Stomach (tissue), 9 donors: ENCODE measurements around the gene ASPN. TPM values are rescaled to one million over a fixed set of nuclear protein-coding genes. Genes with fewer than 3 reads are reported as not detected.

Experiments used
- DNase-seq, 2 donors: peaks; one replicate each; pipeline versions ENCODE4 v3.0.0 to v3.0.0-alpha.2; 2013 to 2019
- H3K27ac ChIP-seq, 5 donors: fragments of 200-600 bp in 4 of 5; sonication (generic) in 4 of 5; one replicate each; pipeline ENCODE4 v1.5.1; 2013 to 2019; ENCODE audit warnings: mild to moderate bottlenecking in 1 of 5, moderate library complexity in 1 of 5
- H3K27me3 ChIP-seq, 3 donors: fragments of 200-600 bp; sonication (generic); one replicate each; pipeline ENCODE4 v1.5.1; 2017 to 2019; ENCODE audit warnings: mixed run types in 1 of 3
- H3K36me3 ChIP-seq, 4 donors: fragments of 200-600 bp; sonication (generic); 1 replicate in 3 of 4; 2 replicates in 1 of 4; pipeline ENCODE4 v1.5.1; 2016 to 2019
- H3K4me1 ChIP-seq, 4 donors: fragments of 200-600 bp; sonication (generic); one replicate each; pipeline ENCODE4 v1.5.1; 2016 to 2019
- H3K4me3 ChIP-seq, 4 donors: fragments of 200-600 bp; sonication (generic) in 3 of 4; one replicate each; pipeline ENCODE4 v1.5.1; 2016 to 2019; ENCODE audit warnings: mild to moderate bottlenecking in 1 of 4
- H3K9me3 ChIP-seq, 4 donors: fragments of 200-600 bp; sonication (generic); one replicate each; pipeline ENCODE4 v1.5.1; 2016 to 2019
- CTCF ChIP-seq, 7 experiments: fragments of 450-650 bp in 4 of 7; fragments of 200-600 bp in 3 of 7; sonication (generic) in 3 of 7; IDR thresholded peaks; one replicate each; pipeline ENCODE4 v1.5.1; 2016 to 2019; ENCODE audit warnings: antibody characterized with exemption in 7 of 7, control low read depth in 2 of 7, mild to moderate bottlenecking in 1 of 7
- EP300 ChIP-seq: sonication (generic); formaldehyde crosslinking; IDR thresholded peaks from one replicate; pipeline ENCODE4 v1.6.1; 2017; ENCODE audit warnings: antibody characterized with exemption
- POLR2A ChIP-seq, 4 donors: fragments of 450-650 bp; IDR thresholded peaks; one replicate each; pipeline ENCODE4 v1.6.1; 2016; ENCODE audit warnings: antibody characterized with exemption in 4 of 4, control low read depth in 2 of 4, mild to moderate bottlenecking in 1 of 4, moderate library complexity in 1 of 4
- POLR2AphosphoS5 ChIP-seq, 3 donors: sonication (generic); formaldehyde crosslinking; IDR thresholded peaks; one replicate each; pipeline ENCODE4 v1.6.1; 2016; ENCODE audit warnings: antibody characterized with exemption in 3 of 3
- WGBS, 5 donors: extraction: QIAGEN DNeasy Blood & Tissue Kit in 3 of 5; methylation state at CpG; one replicate each; pipeline versions ENCODE4 v1.1.5 to v1.1.7; 2013 to 2018; 5-methylcytosine and 5-hydroxymethylcytosine counted together
- intact Hi-C: fragments of 100-400 bp; cut with DNase I; formaldehyde crosslinking; loops from one replicate; pipeline ENCODE4 v1.15.1; 2023; ENCODE audit warnings: low total_unique reads
- polyA plus RNA-seq, 3 donors: library from polyadenylated mRNA; stranded (reverse); fragments of 200-250 nt; gene quantifications; one replicate each; pipeline ENCODE4 v1.2.3, GENCODE V29; 2013
- total RNA-seq, 5 donors: library from RNA; depleted of rRNA; stranded (reverse); fragments of >200 nt; gene quantifications; one replicate each; pipeline versions ENCODE4 v1.1.0 to v1.2.3, GENCODE V29; 2014 to 2016
- donor health status: healthy with polysubstance abuse.
- donor health status: Bipolar disorder and iron deficiency.
- donor health status: healthy.

ASPN gene
- total and polyA plus RNA-seq, 8 donors = 0.29 to 179 (median 5.8) TPM

- TF ChIP-seq CTCF (IDR thresholded peaks at IDR 0.05) (no peak), POLR2AphosphoS5 (IDR thresholded peaks at IDR 0.05) (no peak), POLR2A (IDR thresholded peaks at IDR 0.05) (no peak), EP300 (no peak)
- Histone ChIP-seq H3K27me3 (no peaks in the 10 kb centered on the region), H3K27ac (peak overlapping the region in 2 of 5 donors; percentile 21 to 36), H3K4me1 (peaks cover 0 to 30% (median 11%) of the 10 kb centered on the region in 4 donors), H3K4me3 (no peak overlapping the region), H3K36me3 (no peaks in the 10 kb centered on the region), H3K9me3 (no peaks in the 10 kb centered on the region)
- 29 to 56% (median 35%) methylated on average over 2 of the region's 2 CpGs for WGBS, 5 donors
- peak in 1 of 2 donors; percentile 85 for DNase-seq
- intact Hi-C loops = no loop called here
Measured at GRCh38 chr9:92425474-92425873, 56.8 kb downstream of the ASPN start.

GRCh38 chr9:92424340-92424739 is 58.0 kb downstream of the ASPN start, which contains the start of gene OMD:
Gene OMD (minus strand): TSS chr9:92424471. CDS start chr9:92417558, 6,913 bp downstream.
- H3K4me1 ChIP-seq = peaks cover 0 to 30% (median 11%) of the 10 kb centered on the region in 4 donors
- peak within 1 kb of the TSS in 3 of 5 donors; percentile 17 to 36 (median 21) for H3K27ac ChIP-seq
- WGBS, 5 donors = 27 to 58% (median 28%) methylated on average over 1 of the region's 1 CpG
- no peaks in the 10 kb centered on the region for H3K36me3 ChIP-seq
- TF ChIP-seq POLR2AphosphoS5 (IDR thresholded peaks at IDR 0.05) (no peak), CTCF (IDR thresholded peaks at IDR 0.05) (no peak), EP300 (no peak), POLR2A (IDR thresholded peaks at IDR 0.05) (no peak)
- intact Hi-C loops = no loop called here
- peak within 1 kb of the TSS; percentile 8 to 19 (median 12) for H3K4me3 ChIP-seq
- no peaks in the 10 kb centered on the region for H3K27me3 ChIP-seq
- no peaks in the 10 kb centered on the region for H3K9me3 ChIP-seq
- DNase-seq = no peak

- Histone ChIP-seq H3K27me3 (no peaks in the 10 kb centered on the region), H3K4me1 (peaks cover 0 to 30% (median 11%) of the 10 kb centered on the region in 4 donors), H3K9me3 (no peaks in the 10 kb centered on the region), H3K27ac (no peak overlapping the region), H3K36me3 (no peaks in the 10 kb centered on the region), H3K4me3 (peak overlapping the region; percentile 8 to 19 (median 12))
- intact Hi-C loops = no loop called here
- TF ChIP-seq CTCF (IDR thresholded peaks at IDR 0.05) (no peak), EP300 (no peak), POLR2A (IDR thresholded peaks at IDR 0.05) (no peak), POLR2AphosphoS5 (IDR thresholded peaks at IDR 0.05) (no peak)
- WGBS, 5 donors = 86 to 95% (median 90%) methylated on average over 2 of the region's 2 CpGs
- DNase-seq = no peak
Measured at GRCh38 chr9:92423612-92424011, 58.7 kb downstream of the ASPN start.

GRCh38 chr9:92422611-92423338 is 59.5 kb downstream of the ASPN start:
- 66 to 91% (median 80%) methylated on average over 2 of the region's 2 CpGs for WGBS, 5 donors
- Histone ChIP-seq H3K36me3 (no peaks in the 10 kb centered on the region), H3K27ac (no peak overlapping the region), H3K4me1 (peaks cover 0 to 30% (median 11%) of the 10 kb centered on the region in 4 donors), H3K4me3 (peak overlapping the region in 1 of 4 donors; percentile 14), H3K27me3 (no peaks in the 10 kb centered on the region), H3K9me3 (no peaks in the 10 kb centered on the region)
- TF ChIP-seq POLR2A (IDR thresholded peaks at IDR 0.05) (no peak), CTCF (IDR thresholded peaks at IDR 0.05) (no peak), EP300 (no peak), POLR2AphosphoS5 (IDR thresholded peaks at IDR 0.05) (no peak)
- intact Hi-C loops = no loop called here
- DNase-seq = no peak
